NCI-H2196 (cell line): ENCODE data around the gene MBTD1.
"Not testable (repeated sequence)": the region's sequence is repeated elsewhere in the genome, so short reads cannot be mapped to it uniquely, and the experiment has no call there.

Experiments used
- DNase-seq: peaks from one replicate; lab custom pipeline; 2025; ENCODE audit not compliant: unreplicated experiment; lab: John Stamatoyannopoulos, UW

Gene MBTD1

GRCh38 chr17:51259564-51260236 is at the start of gene MBTD1:
MBTD1 (minus strand) TSS chr17:51260049; CDS start chr17:51225161, 34,888 bp downstream.
- peak; percentile 94 for DNase-seq

GRCh38 chr17:51305182-51305581 is 45.3 kb upstream of the MBTD1 start:
- no peak for DNase-seq

GRCh38 chr17:51299859-51300258 is 40.0 kb upstream of the MBTD1 start:
- DNase-seq, result no peak

GRCh38 chr17:51298508-51299371 is 38.9 kb upstream of the MBTD1 start:
- DNase-seq, result peak; percentile 57

GRCh38 chr17:51294338-51294737 is 34.5 kb upstream of the MBTD1 start:
- DNase-seq, result not testable (repeated sequence)

GRCh38 chr17:51289696-51290111 is 29.9 kb upstream of the MBTD1 start:
- no peak for DNase-seq

GRCh38 chr17:51287412-51287811 is 27.6 kb upstream of the MBTD1 start:
- no peak for DNase-seq

- no peak for DNase-seq
Measured at GRCh38 chr17:51279183-51279582, 19.3 kb upstream of the MBTD1 start.

GRCh38 chr17:51275381-51275780 is 15.5 kb upstream of the MBTD1 start:
- no peak for DNase-seq

GRCh38 chr17:51272812-51273211 is 13.0 kb upstream of the MBTD1 start:
- no peak for DNase-seq

GRCh38 chr17:51270636-51271035 is 10.8 kb upstream of the MBTD1 start:
- no peak for DNase-seq

- no peak for DNase-seq
Measured at GRCh38 chr17:51269991-51270390, 10.1 kb upstream of the MBTD1 start.

GRCh38 chr17:51264466-51264865 is 4.6 kb upstream of the MBTD1 start:
- DNase-seq, result not testable (repeated sequence)

- DNase-seq, result no peak
Measured at GRCh38 chr17:51263006-51263405, 3.2 kb upstream of the MBTD1 start.

GRCh38 chr17:51261024-51261963 is 1.4 kb upstream of the MBTD1 start:
- no peak for DNase-seq

- peak; percentile 97 for DNase-seq
Measured at GRCh38 chr17:51260237-51261023, 581 bp upstream of the MBTD1 start, which contains the start of gene UTP18. UTP18 (plus strand) TSS chr17:51260546; CDS start chr17:51260585, 39 bp downstream.

GRCh38 chr17:51258756-51259563 is 889 bp downstream of the MBTD1 start:
- DNase-seq, result no peak

- DNase-seq, result no peak
Measured at GRCh38 chr17:51257150-51258081, 2.4 kb downstream of the MBTD1 start.
